Panc1 (cell line): Measurements from ENCODE around the gene FZD4.

Experiments
- POLR2AphosphoS5 ChIP-seq: IDR thresholded peaks from 2 replicates; pipeline ENCODE4 v1.6.1; 2012; ENCODE audit warnings: mild to moderate bottlenecking, low read depth, low read length, moderate library complexity
- REST ChIP-seq, 2 experiments: IDR thresholded peaks; 2 replicates each; pipeline ENCODE4 v1.6.1; 2011 to 2012; ENCODE audit warnings: low read depth in 2 of 2, control low read depth in 1 of 2, low read length in 1 of 2, mild to moderate bottlenecking in 1 of 2, moderate library complexity in 1 of 2; ENCODE audit not compliant: insufficient read depth in 1 of 2
- SIN3A ChIP-seq: IDR thresholded peaks from 2 replicates; pipeline ENCODE4 v1.6.1; 2012; ENCODE audit warnings: low read depth, mild to moderate bottlenecking, low read length, moderate library complexity, borderline replicate concordance; ENCODE audit not compliant: insufficient read depth
- TCF7L2 ChIP-seq: IDR thresholded peaks from 2 replicates; pipeline ENCODE4 v1.6.1; 2011; ENCODE audit warnings: mild to moderate bottlenecking, low read depth, low read length, inconsistent platforms
- TF ChIP-seq, protein P1 (sequence below): fragments of 450-650 bp; IDR thresholded peaks from 2 replicates; pipeline ENCODE4 v1.5.1; 2017; ENCODE audit warnings: mild to moderate bottlenecking

DNA sequence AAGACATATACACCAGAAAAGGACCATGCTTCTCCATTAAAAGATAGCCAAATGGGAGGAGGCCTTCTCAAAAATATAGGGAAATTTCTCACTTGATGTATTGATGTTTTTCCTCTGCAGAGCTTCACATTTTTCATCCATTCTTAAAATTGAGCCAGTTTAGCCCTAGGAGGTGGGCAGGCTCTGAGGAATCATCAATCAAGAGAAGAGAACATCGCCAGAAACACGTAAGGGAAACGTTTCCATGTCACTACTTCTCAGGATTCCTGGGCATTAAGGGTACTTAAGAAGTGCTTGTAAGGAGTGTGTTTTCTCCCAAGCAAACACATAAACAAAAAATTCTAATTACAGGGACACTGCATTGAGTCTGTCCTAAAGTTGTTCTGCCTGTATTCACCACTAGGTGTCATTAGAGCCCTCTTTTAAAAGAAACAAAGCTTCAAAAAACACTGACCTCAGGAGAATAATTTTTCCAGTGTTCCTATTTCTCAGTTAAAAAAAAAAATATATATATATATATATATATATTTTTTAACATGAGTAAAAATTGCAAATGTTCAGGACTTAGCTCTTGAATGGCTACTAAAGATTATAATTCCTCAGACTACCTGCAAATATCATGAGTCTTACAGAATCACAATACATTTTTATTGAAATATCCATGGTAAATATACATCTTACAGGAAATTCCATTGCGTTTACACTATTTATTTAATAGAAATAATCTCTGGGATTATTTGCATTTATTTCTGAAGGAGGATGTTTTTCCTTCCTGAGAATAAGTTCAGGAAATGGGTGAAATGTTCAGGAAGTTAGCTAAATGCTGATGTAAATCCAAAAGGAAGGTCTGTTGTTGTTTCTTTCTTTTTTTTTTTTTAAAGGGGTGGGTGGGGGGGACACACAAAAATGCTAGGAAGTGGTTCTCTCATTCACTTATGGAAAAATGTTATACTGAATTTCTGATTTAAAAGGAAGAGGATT lies 16.0 kb downstream of the FZD4 start:
- TF ChIP-seq, protein P1, sequence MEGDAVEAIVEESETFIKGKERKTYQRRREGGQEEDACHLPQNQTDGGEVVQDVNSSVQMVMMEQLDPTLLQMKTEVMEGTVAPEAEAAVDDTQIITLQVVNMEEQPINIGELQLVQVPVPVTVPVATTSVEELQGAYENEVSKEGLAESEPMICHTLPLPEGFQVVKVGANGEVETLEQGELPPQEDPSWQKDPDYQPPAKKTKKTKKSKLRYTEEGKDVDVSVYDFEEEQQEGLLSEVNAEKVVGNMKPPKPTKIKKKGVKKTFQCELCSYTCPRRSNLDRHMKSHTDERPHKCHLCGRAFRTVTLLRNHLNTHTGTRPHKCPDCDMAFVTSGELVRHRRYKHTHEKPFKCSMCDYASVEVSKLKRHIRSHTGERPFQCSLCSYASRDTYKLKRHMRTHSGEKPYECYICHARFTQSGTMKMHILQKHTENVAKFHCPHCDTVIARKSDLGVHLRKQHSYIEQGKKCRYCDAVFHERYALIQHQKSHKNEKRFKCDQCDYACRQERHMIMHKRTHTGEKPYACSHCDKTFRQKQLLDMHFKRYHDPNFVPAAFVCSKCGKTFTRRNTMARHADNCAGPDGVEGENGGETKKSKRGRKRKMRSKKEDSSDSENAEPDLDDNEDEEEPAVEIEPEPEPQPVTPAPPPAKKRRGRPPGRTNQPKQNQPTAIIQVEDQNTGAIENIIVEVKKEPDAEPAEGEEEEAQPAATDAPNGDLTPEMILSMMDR, result peak; percentile 66
- TF ChIP-seq SIN3A (no peak), POLR2AphosphoS5 (no peak), REST (IDR thresholded peaks at IDR 0.05; ENCODE audit: insufficient read depth in 1 of 2, low read depth in 2 of 2, low read length in 1 of 2) (no peak), TCF7L2 (no peak)
